Endothelial cell (in vitro differentiated cells): Measurements from ENCODE around the gene KCNQ1OT1. TPM values are rescaled to one million over a fixed set of nuclear protein-coding genes. Genes with fewer than 3 reads are reported as not detected.

Source experiments
- DNase-seq: peaks from one replicate; pipeline ENCODE4 v3.0.0; 2021; ENCODE audit warnings: low spot score
- H3K27ac Mint-ChIP-seq: one replicate; pipeline ENCODE4 v1.8.0; 2021; ENCODE audit warnings: mixed read lengths, inconsistent platforms; ENCODE audit not compliant: unreplicated experiment
- H3K27me3 Mint-ChIP-seq: one replicate; pipeline ENCODE4 v1.8.0; 2021; ENCODE audit warnings: mild to moderate bottlenecking, moderate library complexity, mixed read lengths, inconsistent platforms; ENCODE audit not compliant: unreplicated experiment
- H3K36me3 Mint-ChIP-seq: one replicate; pipeline ENCODE4 v1.8.0; 2021; ENCODE audit warnings: mild to moderate bottlenecking, low read depth, mixed read lengths, inconsistent platforms; ENCODE audit not compliant: unreplicated experiment
- H3K4me1 Mint-ChIP-seq: one replicate; pipeline ENCODE4 v1.8.0; 2021; ENCODE audit warnings: mild to moderate bottlenecking, mixed read lengths, inconsistent platforms; ENCODE audit not compliant: unreplicated experiment
- H3K4me3 Mint-ChIP-seq: one replicate; pipeline ENCODE4 v1.8.0; 2021; ENCODE audit warnings: mild to moderate bottlenecking, mixed read lengths, inconsistent platforms; ENCODE audit not compliant: unreplicated experiment
- H3K9me3 Mint-ChIP-seq: one replicate; pipeline ENCODE4 v1.8.0; 2021; ENCODE audit warnings: mixed read lengths, inconsistent platforms; ENCODE audit not compliant: unreplicated experiment
- CTCF ChIP-seq: fragments of 200-600 bp; sonication (generic); IDR thresholded peaks from one replicate; pipeline ENCODE4 v1.5.0; 2021; ENCODE audit warnings: antibody characterized with exemption; ENCODE audit not compliant: unreplicated experiment
- total RNA-seq: library from RNA; stranded (reverse); fragmentation: NEBNext Ultra II Directional; extraction: Animal tissue kit (Norgen Biotek cat#: 25700); gene quantifications from one replicate; pipeline ENCODE4 v1.2.1, GENCODE V29; 2021; ENCODE audit not compliant: unreplicated experiment

Gene KCNQ1OT1
- total RNA-seq, 1 donor from 2014 or later = 1.2 TPM

- Mint-ChIP-seq H3K4me1 (peaks cover 4% of the 10 kb centered on the region), H3K27ac (no peak overlapping the region), H3K9me3 (no peaks in the 10 kb centered on the region), H3K27me3 (peaks cover 7% of the 10 kb centered on the region), H3K36me3 (no peaks in the 10 kb centered on the region), H3K4me3 (no peak overlapping the region)
- no peak for DNase-seq
- TF ChIP-seq CTCF = no peak
These were observed 37.4 kb upstream of the KCNQ1OT1 start for GRCh38 chr11:2737226-2737590.

GRCh38 chr11:2736577-2737225 lies 36.9 kb upstream of the KCNQ1OT1 start:
- H3K4me3 Mint-ChIP-seq = no peak overlapping the region
- H3K4me1 Mint-ChIP-seq = peaks cover 4% of the 10 kb centered on the region
- no peak overlapping the region for H3K27ac Mint-ChIP-seq
- no peak for TF ChIP-seq CTCF
- H3K9me3 Mint-ChIP-seq = no peaks in the 10 kb centered on the region
- DNase-seq = no peak
- no peaks in the 10 kb centered on the region for H3K36me3 Mint-ChIP-seq
- peaks cover 7% of the 10 kb centered on the region for H3K27me3 Mint-ChIP-seq

GRCh38 chr11:2735053-2735589 lies 35.3 kb upstream of the KCNQ1OT1 start:
- H3K27me3 Mint-ChIP-seq = peaks cover 7% of the 10 kb centered on the region
- no peak overlapping the region for H3K4me3 Mint-ChIP-seq
- no peak overlapping the region for H3K27ac Mint-ChIP-seq
- TF ChIP-seq CTCF = no peak
- H3K9me3 Mint-ChIP-seq = no peaks in the 10 kb centered on the region
- peaks cover 4% of the 10 kb centered on the region for H3K4me1 Mint-ChIP-seq
- no peak for DNase-seq
- H3K36me3 Mint-ChIP-seq = no peaks in the 10 kb centered on the region

- Mint-ChIP-seq H3K4me1 (peaks cover 6% of the 10 kb centered on the region), H3K4me3 (no peak overlapping the region), H3K9me3 (no peaks in the 10 kb centered on the region), H3K27ac (no peak overlapping the region), H3K36me3 (no peaks in the 10 kb centered on the region), H3K27me3 (peaks cover 11% of the 10 kb centered on the region)
- TF ChIP-seq CTCF = no peak
- DNase-seq = no peak
These were observed 34.6 kb upstream of the KCNQ1OT1 start for GRCh38 chr11:2734181-2735052.
